GM18520 (cell line): Measurements from ENCODE around the gene PCDHGC5.

ENCODE experiments used
- ATAC-seq: cut with Tn5 transposase; IDR thresholded peaks from one replicate; pipeline ENCODE4 v1.9.1; 2021; ENCODE audit not compliant: unreplicated experiment

The PCDHGC5 gene

DNA sequence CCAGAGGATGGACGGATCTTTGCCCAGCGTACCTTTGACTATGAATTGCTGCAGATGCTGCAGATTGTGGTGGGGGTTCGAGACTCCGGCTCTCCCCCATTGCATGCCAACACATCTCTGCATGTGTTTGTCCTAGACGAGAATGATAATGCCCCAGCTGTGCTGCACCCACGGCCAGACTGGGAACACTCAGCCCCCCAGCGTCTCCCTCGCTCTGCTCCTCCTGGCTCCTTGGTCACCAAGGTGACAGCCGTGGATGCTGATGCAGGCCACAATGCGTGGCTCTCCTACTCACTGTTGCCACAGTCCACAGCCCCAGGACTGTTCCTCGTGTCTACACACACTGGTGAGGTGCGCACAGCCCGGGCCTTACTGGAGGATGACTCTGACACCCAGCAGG lies 1.9 kb downstream of the PCDHGC5 start:
- ATAC-seq: no peak

DNA sequence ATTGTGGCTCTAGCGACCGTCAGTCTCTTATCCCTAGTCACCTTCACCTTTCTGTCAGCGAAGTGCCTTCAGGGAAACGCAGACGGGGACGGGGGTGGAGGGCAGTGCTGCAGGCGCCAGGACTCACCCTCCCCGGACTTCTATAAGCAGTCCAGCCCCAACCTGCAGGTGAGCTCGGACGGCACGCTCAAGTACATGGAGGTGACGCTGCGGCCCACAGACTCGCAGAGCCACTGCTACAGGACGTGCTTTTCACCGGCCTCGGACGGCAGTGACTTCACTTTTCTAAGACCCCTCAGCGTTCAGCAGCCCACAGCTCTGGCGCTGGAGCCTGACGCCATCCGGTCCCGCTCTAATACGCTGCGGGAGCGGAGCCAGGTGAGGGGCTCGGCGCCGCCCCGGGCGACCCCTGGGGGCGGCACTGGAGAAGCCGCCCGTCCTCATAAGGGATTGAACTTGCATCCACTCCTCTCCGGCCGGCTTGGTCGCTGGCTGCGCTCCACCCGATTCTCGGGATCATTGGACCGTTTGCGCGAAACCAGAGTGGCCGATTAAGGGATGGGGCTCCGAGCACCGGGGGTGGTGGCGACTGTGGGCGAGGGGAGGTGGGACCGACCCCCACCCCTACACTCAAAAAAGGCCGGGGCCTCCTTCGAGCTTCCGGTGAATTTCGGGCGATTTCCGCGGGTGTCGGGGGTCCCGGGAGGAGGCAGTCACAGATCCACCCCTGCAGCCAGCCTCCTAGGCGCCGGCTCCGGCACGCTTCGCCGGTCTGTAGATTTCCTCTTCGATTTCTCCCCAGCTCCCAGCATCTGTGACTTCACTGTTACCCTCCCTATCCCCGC lies 2.7 kb downstream of the PCDHGC5 start:
- ATAC-seq: no peak

DNA sequence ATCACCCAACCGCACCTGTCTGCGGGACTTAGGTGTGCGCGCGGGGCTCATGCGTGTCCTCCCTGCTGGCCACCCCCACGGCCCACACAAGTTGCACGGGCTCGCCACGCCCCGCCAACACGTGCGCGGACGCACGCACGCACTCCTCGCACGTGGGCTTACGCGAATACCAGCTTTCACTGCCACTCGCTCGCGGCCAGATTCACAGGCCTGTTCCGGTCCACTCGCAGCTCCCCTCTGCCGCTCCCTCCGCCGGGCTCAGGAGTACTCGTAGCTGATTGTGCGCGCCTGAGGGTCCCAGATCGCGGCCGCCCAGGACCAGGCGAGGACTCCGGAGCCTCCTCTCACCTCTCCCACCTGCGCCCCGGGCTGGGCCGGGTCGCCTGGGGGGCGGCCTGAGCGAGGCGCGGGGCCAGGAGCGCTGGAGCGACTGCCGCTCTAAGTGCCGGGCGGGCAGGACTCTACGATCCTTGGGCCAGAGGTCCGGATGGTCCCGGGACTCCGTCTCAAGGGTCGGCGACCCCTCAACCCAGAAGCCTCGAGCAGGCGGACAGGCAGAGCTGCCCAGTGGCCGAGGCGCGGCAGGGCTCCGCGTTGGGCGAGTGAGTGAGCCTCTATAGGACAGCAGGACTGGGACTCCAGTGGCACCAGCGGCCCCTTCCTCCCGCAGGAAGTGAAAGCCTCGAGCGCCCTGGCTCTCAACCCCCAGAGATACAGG lies 3.4 kb downstream of the PCDHGC5 start:
- ATAC-seq: no peak

DNA sequence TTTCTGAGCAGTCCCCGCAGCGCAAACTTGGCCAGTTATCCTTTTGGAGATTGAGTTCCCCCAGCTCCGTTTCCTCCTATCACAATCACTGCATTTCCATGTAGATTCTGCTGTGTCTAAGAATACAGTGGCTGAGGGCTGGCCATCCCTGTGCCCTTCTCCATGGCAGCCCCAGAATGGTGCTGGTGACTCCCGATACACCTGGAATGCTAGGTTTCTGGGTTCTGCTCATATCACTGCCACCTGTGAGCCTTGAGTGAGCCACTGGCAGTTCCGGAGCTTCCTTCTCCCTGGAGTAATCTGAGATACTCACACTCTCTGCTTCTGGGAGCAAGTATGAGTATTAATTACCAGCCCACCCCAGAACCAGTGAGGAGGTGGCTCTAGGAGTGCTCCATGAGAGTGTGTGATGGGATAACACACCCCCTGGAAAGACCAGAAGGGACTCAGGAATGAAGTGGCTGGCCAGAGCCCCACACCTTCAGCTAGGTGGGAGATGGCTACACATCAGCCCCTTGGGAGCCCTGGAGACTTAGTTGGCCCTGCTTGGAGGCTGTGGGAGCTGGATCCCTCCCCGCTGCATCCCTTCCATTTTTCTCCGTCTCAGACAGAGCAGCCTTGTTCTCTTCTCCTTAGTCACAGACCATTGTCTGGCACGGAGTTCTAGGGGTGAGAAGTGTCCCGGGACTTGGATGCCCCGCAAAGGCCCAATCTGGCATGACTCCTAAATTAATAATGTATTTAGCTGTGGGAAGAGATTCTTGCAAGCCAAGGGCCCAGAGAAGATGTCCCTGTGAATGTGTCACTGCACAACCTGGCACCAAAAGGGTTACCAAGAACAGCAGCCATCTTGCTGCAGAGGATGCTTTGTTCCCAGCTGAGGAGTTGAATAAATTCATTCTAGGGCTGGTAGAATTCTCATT lies 4.9 kb downstream of the PCDHGC5 start:
- no peak for ATAC-seq

DNA sequence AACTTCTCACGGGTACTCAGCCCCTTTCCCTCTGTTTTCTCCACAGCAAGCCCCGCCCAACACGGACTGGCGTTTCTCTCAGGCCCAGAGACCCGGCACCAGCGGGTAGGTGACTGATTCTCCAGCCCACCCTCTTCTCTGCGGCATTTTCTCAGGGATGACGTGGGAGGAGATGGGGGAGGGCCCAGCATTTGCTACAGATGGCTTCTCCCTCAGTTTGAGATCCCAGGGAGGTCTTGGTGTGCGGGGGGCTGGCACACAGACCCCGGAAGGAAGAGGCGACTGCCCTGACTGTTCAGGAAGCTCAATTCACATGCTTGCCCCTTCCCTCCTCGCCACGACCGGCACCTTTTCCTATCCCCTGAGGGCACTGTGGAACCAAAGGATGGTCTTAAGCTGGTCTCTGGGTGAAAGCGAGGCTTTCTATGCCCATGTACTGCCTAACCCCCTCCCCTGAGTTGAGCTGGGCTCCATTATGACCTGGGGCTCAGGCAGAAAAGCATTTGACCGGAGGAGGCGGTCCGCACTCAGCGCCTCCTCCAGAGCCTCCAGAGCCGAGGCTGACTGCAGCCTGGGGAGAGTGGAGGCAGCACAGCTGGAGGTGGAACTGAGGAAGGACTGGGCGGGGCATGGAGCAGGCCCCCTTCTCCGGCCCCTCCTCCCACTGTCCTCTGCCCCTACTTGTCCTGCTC lies 6.0 kb downstream of the PCDHGC5 start:
- ATAC-seq: no peak

DNA sequence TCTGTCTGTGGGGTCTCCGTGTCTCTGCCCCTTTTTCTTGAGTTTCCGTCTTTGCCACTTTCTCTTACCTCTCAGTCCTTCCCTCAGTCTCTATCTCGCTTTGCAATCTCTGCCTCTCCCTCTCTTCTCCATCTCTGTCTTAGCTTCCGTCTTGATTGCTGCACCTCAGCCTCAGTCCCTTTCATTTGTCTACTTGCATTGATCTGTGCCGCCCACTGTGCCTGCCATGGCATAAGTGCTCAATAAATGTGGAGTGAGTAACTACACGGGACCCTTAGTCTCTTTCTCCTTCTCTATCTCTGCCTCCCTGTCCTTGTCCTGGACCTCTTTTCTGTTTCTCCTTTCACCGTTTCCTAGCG lies 6.6 kb downstream of the PCDHGC5 start:
- no peak for ATAC-seq

DNA sequence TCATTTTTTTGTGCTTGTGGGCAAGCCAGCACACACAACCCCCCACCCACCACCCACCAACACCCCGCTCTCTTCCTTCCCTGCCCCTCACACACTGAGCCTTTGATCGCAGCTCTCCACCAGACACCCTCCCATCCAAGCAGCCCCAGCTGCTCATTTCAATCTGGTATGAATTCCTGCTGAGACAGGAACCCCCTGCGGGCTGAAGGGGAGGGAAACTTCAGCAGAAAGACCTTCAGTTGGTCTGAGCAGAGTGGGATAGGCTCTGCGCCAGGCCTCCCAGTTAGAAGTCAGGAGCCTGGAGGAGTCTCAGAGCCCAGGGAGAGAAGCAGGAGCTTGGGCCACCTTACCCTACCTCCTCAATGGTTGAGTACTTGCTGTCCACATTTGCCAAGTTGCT lies 7.2 kb downstream of the PCDHGC5 start:
- ATAC-seq: no peak

DNA sequence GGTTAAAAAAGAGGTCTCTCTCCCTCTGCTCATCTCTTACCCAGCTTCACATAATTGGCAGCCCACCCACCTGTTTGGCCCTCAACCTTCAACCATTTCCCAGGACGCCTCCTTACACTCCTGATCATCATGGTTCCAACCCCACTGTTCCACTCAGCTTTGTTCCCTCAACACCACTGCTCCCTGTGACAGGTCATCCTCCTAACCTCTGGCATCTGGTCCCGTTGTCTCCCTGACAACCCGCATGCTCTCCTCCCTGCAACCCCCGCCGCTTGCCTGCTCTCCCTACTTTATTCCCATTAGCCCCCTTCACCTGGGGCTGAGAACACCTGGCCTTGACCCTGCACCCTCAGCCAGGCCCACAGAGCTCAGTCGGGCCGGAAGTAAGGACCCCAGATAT lies 12.9 kb downstream of the PCDHGC5 start:
- ATAC-seq: no peak

DNA sequence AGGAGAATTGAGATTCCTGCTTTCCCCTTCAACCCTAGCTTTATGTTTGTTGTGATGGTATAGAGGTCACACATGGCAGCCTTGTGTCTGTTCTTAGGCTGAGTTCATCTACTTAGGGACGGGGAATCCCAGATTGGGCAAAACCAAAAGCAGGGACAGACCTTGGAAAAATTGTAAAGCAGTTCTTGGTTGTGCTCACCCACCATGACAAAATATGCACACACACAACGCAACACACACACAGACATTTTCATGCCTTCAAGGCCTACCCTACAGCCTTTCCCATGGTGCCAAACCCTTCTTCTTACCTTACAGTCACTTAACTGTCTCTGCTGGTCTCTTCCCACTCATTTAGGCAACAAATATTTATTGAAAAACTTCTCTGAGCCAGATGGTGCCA lies 14.8 kb downstream of the PCDHGC5 start:
- ATAC-seq: no peak

DNA sequence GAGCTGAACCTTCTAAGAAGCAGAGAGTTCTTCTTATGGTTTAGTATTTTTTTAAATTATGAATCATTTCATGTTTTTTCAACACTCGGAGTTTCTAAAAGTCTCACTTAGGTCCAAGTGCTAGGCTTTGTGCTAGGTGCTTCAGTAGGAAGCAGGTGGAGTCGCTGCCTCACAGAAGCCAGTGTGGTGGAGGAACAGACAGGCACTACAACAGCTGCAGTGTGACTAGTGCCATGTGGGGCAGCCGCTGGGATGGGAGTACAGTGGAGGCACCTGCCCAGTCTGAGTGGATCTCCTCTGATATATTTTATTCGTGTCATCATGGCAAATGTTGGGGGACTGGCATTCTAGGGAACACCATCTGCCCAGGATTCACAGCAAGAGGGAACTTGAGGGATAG lies 15.3 kb downstream of the PCDHGC5 start:
- no peak for ATAC-seq

DNA sequence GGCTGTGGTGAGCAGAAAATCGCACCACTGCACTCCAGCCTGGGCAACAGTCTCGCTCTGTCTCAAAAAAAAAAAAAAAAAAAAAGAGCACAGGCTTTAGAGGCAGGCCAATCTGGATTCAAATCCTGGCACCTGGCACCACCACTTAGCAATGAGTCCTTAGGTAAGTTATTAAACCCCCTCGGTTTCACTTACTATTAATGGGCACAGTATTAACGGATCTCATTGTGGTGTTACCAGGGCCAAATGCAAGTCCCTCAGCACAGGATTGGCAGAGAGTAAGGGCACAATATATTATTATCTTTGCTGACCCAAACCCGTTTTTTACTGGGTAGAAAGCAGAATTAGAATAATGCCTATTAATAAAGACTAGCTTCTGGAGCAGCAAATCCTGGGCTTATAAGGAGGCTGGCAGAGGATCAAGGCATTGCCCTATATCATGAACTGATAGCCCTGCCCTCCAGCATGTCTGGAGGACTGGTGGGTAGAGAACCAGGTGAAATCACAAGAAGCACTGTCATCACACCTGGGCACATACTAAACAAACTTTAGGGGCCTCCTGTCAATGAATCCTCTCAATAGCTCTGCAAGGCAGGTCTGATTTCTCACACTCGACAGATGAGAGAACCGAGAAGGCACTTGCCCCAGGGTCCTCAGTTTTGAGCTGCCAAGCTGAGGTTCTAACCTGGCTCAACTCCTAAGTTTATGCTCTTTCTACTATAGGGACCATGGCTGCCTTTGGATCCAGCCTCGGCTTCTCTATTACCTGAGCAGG lies 17.7 kb downstream of the PCDHGC5 start:
- no peak for ATAC-seq

DNA sequence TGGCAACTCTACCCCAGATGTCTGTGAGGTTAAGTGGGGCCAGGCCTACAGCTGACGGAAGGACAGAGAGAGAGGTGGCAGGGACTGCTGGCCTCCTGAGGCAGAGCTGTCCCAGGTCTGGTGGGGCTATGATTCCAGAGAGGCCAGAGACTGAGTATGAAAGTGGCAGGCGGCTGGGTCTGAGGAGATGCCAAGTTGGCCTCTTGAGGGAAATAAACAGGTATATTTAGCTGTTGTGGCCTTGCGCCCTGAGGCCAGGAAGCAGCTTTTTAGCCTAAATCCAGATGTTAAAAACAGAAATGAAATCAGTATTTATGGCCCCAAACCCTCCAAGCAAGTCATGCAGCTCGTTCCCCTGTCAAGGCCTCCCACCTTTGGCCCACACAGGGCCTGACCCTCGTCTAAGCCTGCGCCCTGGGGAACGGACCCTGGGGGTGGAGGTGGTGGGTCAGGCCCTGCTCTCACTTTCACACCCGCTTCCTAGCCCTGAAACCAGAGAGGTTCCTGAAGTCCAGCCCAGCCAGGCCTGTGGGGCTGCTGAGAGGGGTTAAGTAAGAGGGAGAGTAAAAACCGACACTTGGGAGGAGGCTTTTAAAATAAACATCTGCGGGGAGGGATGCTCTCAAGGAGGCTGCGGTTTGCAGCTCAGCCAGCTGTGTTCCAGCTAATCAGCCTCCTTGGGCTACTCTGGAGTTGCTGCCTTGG lies 18.7 kb downstream of the PCDHGC5 start:
- ATAC-seq: no peak

DNA sequence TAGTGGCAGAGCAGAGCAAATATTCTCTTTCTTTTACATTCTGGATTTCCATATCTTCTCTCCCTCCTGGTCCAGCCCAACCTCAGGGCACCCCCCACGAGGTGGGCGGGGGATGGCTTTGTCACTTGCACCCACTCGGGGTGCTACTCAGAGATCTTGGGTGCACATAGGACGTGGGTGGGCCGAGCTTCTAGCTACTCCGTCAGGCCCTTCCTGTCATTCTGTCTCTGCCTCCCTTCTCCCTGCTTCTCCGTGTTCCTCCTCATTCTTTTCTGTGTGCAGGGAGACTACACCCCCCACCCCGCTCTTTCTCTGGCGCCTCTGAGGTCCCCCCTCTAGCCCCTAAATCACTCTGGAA lies 19.5 kb downstream of the PCDHGC5 start:
- no peak for ATAC-seq

DNA sequence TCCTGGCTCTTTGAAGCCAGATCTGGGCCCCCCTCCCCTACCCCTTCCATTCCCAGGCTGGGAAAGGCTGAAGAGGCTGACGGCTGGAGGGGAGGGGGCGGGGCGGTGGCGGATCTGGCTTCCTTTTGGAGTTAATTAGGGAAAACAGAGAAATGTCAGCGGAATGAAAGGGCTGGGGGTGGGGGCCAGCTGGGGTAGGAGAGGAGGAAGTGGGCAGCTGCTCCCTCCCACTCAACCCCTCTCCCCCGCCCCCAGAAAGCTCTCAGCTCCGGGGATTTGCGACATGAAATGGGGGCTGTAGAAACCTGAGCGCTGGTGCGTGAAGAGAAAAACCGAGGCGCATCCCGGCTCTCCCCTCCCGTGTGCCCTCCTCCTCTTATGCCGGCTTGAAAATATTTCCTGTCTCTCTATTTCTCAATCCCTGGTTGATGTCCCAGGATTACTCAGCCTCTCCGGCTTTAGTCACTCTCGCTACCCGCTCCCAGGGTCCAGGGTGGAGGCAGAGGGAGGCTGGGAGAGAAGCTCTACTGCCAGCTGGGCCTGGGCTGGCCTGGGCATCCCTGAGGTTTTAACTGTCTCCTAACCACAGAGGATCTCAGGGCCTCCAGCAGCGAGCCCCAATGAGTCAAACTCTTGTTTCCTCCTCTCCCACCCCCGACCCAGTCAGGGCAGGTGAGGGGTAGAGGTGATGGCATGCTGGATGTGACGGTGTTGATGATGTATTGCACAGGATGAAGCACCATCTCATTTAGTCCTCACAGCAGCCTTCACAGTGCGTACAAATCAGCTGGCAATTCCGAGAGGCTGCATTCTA lies 20.1 kb downstream of the PCDHGC5 start:
- no peak for ATAC-seq

DNA sequence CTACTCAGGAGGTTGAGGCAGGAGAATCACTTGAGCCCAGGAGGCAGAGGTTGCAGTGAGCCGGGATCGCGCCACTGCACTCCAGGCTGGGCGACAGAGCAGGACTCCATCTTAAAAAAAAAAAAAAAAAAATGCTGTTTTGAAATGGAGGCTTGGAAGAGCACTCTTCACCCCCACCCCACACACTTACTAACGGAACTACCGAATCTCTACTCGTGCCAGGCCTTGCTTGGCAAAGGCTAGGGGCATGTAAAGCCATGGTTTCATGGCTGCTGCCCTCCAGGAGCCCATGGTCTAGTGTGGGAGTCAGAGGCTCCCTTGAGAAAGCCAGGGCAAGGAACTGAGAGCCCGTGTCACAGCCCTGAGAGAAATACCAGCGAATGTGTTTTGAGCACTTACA lies 21.3 kb downstream of the PCDHGC5 start:
- ATAC-seq: no peak

DNA sequence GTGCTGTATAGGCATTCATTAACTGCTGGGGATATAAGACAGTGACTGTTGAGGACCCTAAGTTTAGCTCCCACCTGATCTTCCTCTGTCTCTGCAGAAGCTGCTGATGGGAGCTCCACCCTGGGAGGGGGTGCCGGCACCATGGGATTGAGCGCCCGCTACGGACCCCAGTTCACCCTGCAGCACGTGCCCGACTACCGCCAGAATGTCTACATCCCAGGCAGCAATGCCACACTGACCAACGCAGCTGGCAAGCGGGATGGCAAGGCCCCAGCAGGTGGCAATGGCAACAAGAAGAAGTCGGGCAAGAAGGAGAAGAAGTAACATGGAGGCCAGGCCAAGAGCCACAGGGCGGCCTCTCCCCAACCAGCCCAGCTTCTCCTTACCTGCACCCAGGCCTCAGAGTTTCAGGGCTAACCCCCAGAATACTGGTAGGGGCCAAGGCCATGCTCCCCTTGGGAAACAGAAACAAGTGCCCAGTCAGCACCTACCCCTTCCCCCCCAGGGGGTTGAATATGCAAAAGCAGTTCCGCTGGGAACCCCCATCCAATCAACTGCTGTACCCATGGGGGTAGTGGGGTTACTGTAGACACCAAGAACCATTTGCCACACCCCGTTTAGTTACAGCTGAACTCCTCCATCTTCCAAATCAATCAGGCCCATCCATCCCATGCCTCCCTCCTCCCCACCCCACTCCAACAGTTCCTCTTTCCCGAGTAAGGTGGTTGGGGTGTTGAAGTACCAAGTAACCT lies 22.1 kb downstream of the PCDHGC5 start:
- ATAC-seq: peak; percentile 47

DNA sequence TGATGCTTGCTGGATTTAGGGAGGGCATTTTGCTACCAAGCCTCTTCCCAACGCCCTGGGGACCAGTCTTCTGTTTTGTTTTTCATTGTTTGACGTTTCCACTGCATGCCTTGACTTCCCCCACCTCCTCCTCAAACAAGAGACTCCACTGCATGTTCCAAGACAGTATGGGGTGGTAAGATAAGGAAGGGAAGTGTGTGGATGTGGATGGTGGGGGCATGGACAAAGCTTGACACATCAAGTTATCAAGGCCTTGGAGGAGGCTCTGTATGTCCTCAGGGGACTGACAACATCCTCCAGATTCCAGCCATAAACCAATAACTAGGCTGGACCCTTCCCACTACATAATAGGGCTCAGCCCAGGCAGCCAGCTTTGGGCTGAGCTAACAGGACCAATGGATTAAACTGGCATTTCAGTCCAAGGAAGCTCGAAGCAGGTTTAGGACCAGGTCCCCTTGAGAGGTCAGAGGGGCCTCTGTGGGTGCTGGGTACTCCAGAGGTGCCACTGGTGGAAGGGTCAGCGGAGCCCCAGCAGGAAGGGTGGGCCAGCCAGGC lies 23.0 kb downstream of the PCDHGC5 start:
- ATAC-seq: no peak

DNA sequence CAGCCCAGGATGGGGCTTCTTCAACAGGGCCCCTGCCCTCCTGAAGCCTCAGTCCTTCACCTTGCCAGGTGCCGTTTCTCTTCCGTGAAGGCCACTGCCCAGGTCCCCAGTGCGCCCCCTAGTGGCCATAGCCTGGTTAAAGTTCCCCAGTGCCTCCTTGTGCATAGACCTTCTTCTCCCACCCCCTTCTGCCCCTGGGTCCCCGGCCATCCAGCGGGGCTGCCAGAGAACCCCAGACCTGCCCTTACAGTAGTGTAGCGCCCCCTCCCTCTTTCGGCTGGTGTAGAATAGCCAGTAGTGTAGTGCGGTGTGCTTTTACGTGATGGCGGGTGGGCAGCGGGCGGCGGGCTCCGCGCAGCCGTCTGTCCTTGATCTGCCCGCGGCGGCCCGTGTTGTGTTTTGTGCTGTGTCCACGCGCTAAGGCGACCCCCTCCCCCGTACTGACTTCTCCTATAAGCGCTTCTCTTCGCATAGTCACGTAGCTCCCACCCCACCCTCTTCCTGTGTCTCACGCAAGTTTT lies 23.6 kb downstream of the PCDHGC5 start:
- ATAC-seq: no peak
